GM12878 (cell line): ENCODE measurements around the gene SFXN4. TPM values are rescaled to one million over a fixed set of nuclear protein-coding genes. Genes with fewer than 3 reads are reported as not detected.

Source experiments
- BHLHE40 ChIP-seq, 2 experiments: fragments of 450-650 bp in 1 of 2; IDR thresholded peaks; 2 replicates each; pipeline ENCODE4 v1.6.1; 2011 to 2017; ENCODE audit warnings: low read depth in 2 of 2, borderline replicate concordance in 1 of 2, improper control_type of control experiment in 1 of 2, low read length in 1 of 2, mild to moderate bottlenecking in 1 of 2
- CHD2 ChIP-seq: IDR thresholded peaks from 2 replicates; pipeline ENCODE4 v1.6.1; 2011; ENCODE audit warnings: low read depth, low read length, improper control_type of control experiment, borderline replicate concordance
- SMAD1 ChIP-seq: fragments of 450-650 bp; IDR thresholded peaks from 2 replicates; pipeline ENCODE4 v1.6.1; 2018; ENCODE audit warnings: mild to moderate bottlenecking, low read depth; ENCODE audit not compliant: partially characterized antibody
- YY1 ChIP-seq: IDR thresholded peaks from 2 replicates; pipeline ENCODE4 v1.6.1; 2011; ENCODE audit warnings: low read depth, mild to moderate bottlenecking, low read length
- ZNF24 ChIP-seq: fragments of 450-650 bp; IDR thresholded peaks from 2 replicates; pipeline ENCODE4 v1.6.1; 2017; ENCODE audit warnings: antibody characterized with exemption, mild to moderate bottlenecking
- polyA plus RNA-seq, 11 experiments: library from polyadenylated mRNA; depleted of rRNA in 4 of 11; unstranded in 6 of 11; stranded (reverse) in 5 of 11; fragments of >200 nt; fragmentation: Nextera tagmentation in 4 of 11; fragmentation: Illumina TruSeq in 1 of 11; extraction: Ambion mirVana in 4 of 11; extraction: Trizol in 1 of 11; gene quantifications; 1 replicate in 1 of 11; 2 replicates in 10 of 11; pipeline versions ENCODE4 v1.2.1 to v1.2.3, GENCODE V29; 2011 to 2016; ENCODE audit warnings: inconsistent platforms in 2 of 11, missing spikeins in 2 of 11, low read depth in 1 of 11
- total RNA-seq, 4 experiments: library from RNA; depleted of rRNA in 3 of 4; stranded (reverse); fragments of >200 nt in 3 of 4; fragmentation: Illumina TruSeq in 1 of 4; extraction: Trizol in 1 of 4; gene quantifications; 2 replicates each; pipeline versions ENCODE4 v1.2.1 to v1.2.3, GENCODE V29; 2013 to 2021
- TF ChIP-seq, protein P1 (sequence below): fragments of 450-650 bp; IDR thresholded peaks from 2 replicates; pipeline ENCODE4 v1.6.1; 2018; ENCODE audit warnings: borderline replicate concordance, mild to moderate bottlenecking; ENCODE audit not compliant: partially characterized antibody
- TF ChIP-seq, protein P2 (sequence below), 3 experiments: IDR thresholded peaks in 2 of 3; conservative IDR thresholded peaks in 1 of 3; 2 replicates each; pipeline ENCODE4 v1.5.1; 2011; ENCODE audit warnings: low read depth in 3 of 3, low read length in 3 of 3, mild to moderate bottlenecking in 3 of 3, control low read depth in 2 of 3, moderate library complexity in 2 of 3, inconsistent platforms in 1 of 3, mixed read lengths in 1 of 3; ENCODE audit not compliant: control insufficient read depth in 2 of 3, insufficient read depth in 1 of 3; ENCODE audit errors: extremely low read depth in 1 of 3
- TF ChIP-seq, protein P3 (sequence below): IDR thresholded peaks from 2 replicates; pipeline ENCODE4 v1.6.1; 2011; ENCODE audit warnings: borderline replicate concordance, low read depth, mild to moderate bottlenecking, moderate library complexity, mixed read lengths, low read length; ENCODE audit not compliant: insufficient read depth; ENCODE audit errors: extremely low read length
- TF ChIP-seq, protein P4 (sequence below): fragments of 450-650 bp; IDR thresholded peaks from 2 replicates; pipeline ENCODE4 v1.6.1; 2018; ENCODE audit warnings: mild to moderate bottlenecking, low read depth, moderate library complexity; ENCODE audit not compliant: partially characterized antibody

Gene SFXN4
- total and polyA plus RNA-seq, 10 of the 15 experiments (the other 5 are each of a cell fraction or from before 2014, with no cell fraction given) = 40.7 to 111 (median 48.8) TPM

DNA sequence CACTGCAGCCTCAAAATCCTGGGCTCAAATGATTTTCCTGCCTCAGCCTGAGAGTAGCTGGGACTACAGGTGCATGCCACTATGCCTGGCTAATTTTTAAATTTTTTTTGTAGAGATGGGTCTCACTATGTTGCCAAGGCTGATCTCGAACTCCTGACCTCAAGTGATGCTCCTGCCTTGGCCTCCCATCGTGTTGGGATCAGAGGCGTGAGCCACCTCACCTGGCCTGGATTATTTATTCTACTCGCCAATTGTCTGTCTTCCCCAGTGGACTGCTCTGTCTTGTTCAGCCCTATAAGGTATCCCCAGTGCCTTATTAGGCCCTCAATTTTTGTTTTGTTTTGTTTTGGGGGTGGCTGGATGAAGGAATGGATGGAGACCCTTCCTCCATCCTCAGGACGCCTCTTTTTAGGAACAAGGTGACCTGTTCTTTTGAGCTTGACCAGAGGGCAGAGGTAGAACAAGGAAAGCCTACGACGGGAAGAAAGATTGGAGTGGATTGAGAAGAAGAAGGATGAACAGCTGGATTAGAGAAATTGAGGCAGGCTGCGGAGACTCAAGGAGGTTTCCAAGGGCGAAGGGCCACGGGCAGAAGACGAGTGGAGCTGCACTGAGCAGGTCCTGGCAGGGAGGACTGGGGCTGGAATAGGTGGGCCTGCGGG lies 62.1 kb downstream of the SFXN4 start (continued):
- TF ChIP-seq, protein P1, sequence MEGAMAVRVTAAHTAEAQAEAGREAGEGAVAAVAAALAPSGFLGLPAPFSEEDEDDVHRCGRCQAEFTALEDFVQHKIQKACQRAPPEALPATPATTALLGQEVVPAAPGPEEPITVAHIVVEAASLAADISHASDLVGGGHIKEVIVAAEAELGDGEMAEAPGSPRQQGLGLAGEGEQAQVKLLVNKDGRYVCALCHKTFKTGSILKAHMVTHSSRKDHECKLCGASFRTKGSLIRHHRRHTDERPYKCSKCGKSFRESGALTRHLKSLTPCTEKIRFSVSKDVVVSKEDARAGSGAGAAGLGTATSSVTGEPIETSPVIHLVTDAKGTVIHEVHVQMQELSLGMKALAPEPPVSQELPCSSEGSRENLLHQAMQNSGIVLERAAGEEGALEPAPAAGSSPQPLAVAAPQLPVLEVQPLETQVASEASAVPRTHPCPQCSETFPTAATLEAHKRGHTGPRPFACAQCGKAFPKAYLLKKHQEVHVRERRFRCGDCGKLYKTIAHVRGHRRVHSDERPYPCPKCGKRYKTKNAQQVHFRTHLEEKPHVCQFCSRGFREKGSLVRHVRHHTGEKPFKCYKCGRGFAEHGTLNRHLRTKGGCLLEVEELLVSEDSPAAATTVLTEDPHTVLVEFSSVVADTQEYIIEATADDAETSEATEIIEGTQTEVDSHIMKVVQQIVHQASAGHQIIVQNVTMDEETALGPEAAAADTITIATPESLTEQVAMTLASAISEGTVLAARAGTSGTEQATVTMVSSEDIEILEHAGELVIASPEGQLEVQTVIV = no peak
- TF ChIP-seq YY1 = no peak
- TF ChIP-seq CHD2 = no peak
- TF ChIP-seq SMAD1 = no peak
- TF ChIP-seq, protein P2, sequence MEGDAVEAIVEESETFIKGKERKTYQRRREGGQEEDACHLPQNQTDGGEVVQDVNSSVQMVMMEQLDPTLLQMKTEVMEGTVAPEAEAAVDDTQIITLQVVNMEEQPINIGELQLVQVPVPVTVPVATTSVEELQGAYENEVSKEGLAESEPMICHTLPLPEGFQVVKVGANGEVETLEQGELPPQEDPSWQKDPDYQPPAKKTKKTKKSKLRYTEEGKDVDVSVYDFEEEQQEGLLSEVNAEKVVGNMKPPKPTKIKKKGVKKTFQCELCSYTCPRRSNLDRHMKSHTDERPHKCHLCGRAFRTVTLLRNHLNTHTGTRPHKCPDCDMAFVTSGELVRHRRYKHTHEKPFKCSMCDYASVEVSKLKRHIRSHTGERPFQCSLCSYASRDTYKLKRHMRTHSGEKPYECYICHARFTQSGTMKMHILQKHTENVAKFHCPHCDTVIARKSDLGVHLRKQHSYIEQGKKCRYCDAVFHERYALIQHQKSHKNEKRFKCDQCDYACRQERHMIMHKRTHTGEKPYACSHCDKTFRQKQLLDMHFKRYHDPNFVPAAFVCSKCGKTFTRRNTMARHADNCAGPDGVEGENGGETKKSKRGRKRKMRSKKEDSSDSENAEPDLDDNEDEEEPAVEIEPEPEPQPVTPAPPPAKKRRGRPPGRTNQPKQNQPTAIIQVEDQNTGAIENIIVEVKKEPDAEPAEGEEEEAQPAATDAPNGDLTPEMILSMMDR (IDR thresholded peaks at IDR 0.05 in 2 of 3, conservative IDR thresholded peaks at IDR 0.05 in 1 of 3; ENCODE audit: control insufficient read depth in 2 of 3, extremely low read depth in 1 of 3, insufficient read depth in 1 of 3, low read depth in 3 of 3, low read length in 3 of 3) = no peak
- no peak for TF ChIP-seq BHLHE40 (IDR thresholded peaks at IDR 0.05; ENCODE audit: borderline replicate concordance in 1 of 2, low read depth in 2 of 2, low read length in 1 of 2)
- TF ChIP-seq, protein P3, sequence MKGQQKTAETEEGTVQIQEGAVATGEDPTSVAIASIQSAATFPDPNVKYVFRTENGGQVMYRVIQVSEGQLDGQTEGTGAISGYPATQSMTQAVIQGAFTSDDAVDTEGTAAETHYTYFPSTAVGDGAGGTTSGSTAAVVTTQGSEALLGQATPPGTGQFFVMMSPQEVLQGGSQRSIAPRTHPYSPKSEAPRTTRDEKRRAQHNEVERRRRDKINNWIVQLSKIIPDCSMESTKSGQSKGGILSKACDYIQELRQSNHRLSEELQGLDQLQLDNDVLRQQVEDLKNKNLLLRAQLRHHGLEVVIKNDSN = no peak
- TF ChIP-seq, protein P4, sequence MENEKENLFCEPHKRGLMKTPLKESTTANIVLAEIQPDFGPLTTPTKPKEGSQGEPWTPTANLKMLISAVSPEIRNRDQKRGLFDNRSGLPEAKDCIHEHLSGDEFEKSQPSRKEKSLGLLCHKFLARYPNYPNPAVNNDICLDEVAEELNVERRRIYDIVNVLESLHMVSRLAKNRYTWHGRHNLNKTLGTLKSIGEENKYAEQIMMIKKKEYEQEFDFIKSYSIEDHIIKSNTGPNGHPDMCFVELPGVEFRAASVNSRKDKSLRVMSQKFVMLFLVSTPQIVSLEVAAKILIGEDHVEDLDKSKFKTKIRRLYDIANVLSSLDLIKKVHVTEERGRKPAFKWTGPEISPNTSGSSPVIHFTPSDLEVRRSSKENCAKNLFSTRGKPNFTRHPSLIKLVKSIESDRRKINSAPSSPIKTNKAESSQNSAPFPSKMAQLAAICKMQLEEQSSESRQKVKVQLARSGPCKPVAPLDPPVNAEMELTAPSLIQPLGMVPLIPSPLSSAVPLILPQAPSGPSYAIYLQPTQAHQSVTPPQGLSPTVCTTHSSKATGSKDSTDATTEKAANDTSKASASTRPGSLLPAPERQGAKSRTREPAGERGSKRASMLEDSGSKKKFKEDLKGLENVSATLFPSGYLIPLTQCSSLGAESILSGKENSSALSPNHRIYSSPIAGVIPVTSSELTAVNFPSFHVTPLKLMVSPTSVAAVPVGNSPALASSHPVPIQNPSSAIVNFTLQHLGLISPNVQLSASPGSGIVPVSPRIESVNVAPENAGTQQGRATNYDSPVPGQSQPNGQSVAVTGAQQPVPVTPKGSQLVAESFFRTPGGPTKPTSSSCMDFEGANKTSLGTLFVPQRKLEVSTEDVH = no peak
- TF ChIP-seq ZNF24 = no peak
